HEK293 (cell line): ENCODE data around the gene PPT2.
A peak's percentile ranks its signal among the peaks of the same experiment; 100 is the strongest.

Experiments
- GLI2 ChIP-seq: fragments of 450-650 bp; formaldehyde crosslinking; IDR thresholded peaks from 2 replicates; pipeline ENCODE4; 2017; ENCODE audit warnings: missing biosample characterization, missing genetic modification characterization, low read depth, borderline replicate concordance
- KLF1 ChIP-seq: fragments of 450-650 bp; formaldehyde crosslinking; IDR thresholded peaks from 2 replicates; pipeline ENCODE4 v1.5.1; 2016; ENCODE audit warnings: missing biosample characterization, missing genetic modification characterization
- PRDM1 ChIP-seq: fragments of 450-650 bp; formaldehyde crosslinking; IDR thresholded peaks from 2 replicates; pipeline ENCODE4; 2016; ENCODE audit warnings: missing biosample characterization, missing genetic modification characterization
- REPIN1 ChIP-seq: fragments of 450-650 bp; formaldehyde crosslinking; IDR thresholded peaks from 2 replicates; pipeline ENCODE4 v1.5.1; 2017; ENCODE audit warnings: missing biosample characterization, missing genetic modification characterization, low read depth
- SCRT2 ChIP-seq: fragments of 450-650 bp; formaldehyde crosslinking; IDR thresholded peaks from 2 replicates; pipeline ENCODE4 v1.5.1; 2016; ENCODE audit warnings: missing biosample characterization, missing genetic modification characterization
- SP2 ChIP-seq: fragments of 450-650 bp; formaldehyde crosslinking; IDR thresholded peaks from 2 replicates; pipeline ENCODE4 v1.5.1; 2016; ENCODE audit warnings: missing biosample characterization, missing genetic modification characterization
- ZBTB1 ChIP-seq: fragments of 450-650 bp; formaldehyde crosslinking; IDR thresholded peaks from 2 replicates; pipeline ENCODE4 v1.5.1; 2016; ENCODE audit warnings: missing biosample characterization, missing genetic modification characterization
- ZBTB48 ChIP-seq: fragments of 450-650 bp; formaldehyde crosslinking; IDR thresholded peaks from 2 replicates; pipeline ENCODE4 v1.5.1; 2016; ENCODE audit warnings: missing biosample characterization, missing genetic modification characterization
- ZBTB7A ChIP-seq: fragments of 450-650 bp; formaldehyde crosslinking; IDR thresholded peaks from 2 replicates; pipeline ENCODE4 v1.5.1; 2016; ENCODE audit warnings: low read depth, missing biosample characterization, missing genetic modification characterization
- ZFHX2 ChIP-seq: fragments of 450-650 bp; formaldehyde crosslinking; conservative IDR thresholded peaks from 2 replicates; pipeline ENCODE4 v1.5.1; 2016; ENCODE audit warnings: missing biosample characterization, missing genetic modification characterization
- ZFP3 ChIP-seq: fragments of 450-650 bp; formaldehyde crosslinking; IDR thresholded peaks from 2 replicates; pipeline ENCODE4 v1.5.1; 2016; ENCODE audit warnings: low read depth, missing biosample characterization, missing genetic modification characterization
- ZFP37 ChIP-seq: fragments of 450-650 bp; formaldehyde crosslinking; IDR thresholded peaks from 2 replicates; pipeline ENCODE4 v1.5.1; 2016; ENCODE audit warnings: missing biosample characterization, missing genetic modification characterization
- ZFP69B ChIP-seq: fragments of 450-650 bp; formaldehyde crosslinking; IDR thresholded peaks from 2 replicates; pipeline ENCODE4 v1.5.1; 2016; ENCODE audit warnings: missing biosample characterization, missing genetic modification characterization
- ZNF133 ChIP-seq: fragments of 450-650 bp; formaldehyde crosslinking; IDR thresholded peaks from 2 replicates; pipeline ENCODE4 v1.5.1; 2016; ENCODE audit warnings: missing biosample characterization, missing genetic modification characterization
- ZNF169 ChIP-seq: fragments of 450-650 bp; formaldehyde crosslinking; IDR thresholded peaks from 2 replicates; pipeline ENCODE4 v1.5.1; 2016; ENCODE audit warnings: missing biosample characterization, missing genetic modification characterization
- ZNF174 ChIP-seq: fragments of 450-650 bp; formaldehyde crosslinking; IDR thresholded peaks from 2 replicates; pipeline ENCODE4 v1.5.0; 2017; ENCODE audit warnings: missing biosample characterization, mild to moderate bottlenecking, missing genetic modification characterization
- ZNF223 ChIP-seq: fragments of 450-650 bp; formaldehyde crosslinking; IDR thresholded peaks from 2 replicates; pipeline ENCODE4 v1.5.1; 2016; ENCODE audit warnings: missing biosample characterization, missing genetic modification characterization
- ZNF23 ChIP-seq: fragments of 450-650 bp; formaldehyde crosslinking; IDR thresholded peaks from 2 replicates; pipeline ENCODE4 v1.5.1; 2016; ENCODE audit warnings: missing biosample characterization, missing genetic modification characterization, borderline replicate concordance
- ZNF350 ChIP-seq: fragments of 450-650 bp; formaldehyde crosslinking; IDR thresholded peaks from 2 replicates; pipeline ENCODE4 v1.5.0; 2017; ENCODE audit warnings: missing biosample characterization, mild to moderate bottlenecking, missing genetic modification characterization
- ZNF416 ChIP-seq: fragments of 450-650 bp; formaldehyde crosslinking; IDR thresholded peaks from 2 replicates; pipeline ENCODE4 v1.5.1; 2016; ENCODE audit warnings: missing biosample characterization, missing genetic modification characterization
- ZNF501 ChIP-seq: fragments of 450-650 bp; formaldehyde crosslinking; IDR thresholded peaks from 2 replicates; pipeline ENCODE4 v1.5.1; 2016; ENCODE audit warnings: missing biosample characterization, missing genetic modification characterization
- ZNF549 ChIP-seq: fragments of 450-650 bp; IDR thresholded peaks from 2 replicates; pipeline ENCODE4 v1.5.1; 2018; ENCODE audit warnings: missing biosample characterization, missing genetic modification characterization, mild to moderate bottlenecking, inconsistent platforms, moderate library complexity
- ZNF600 ChIP-seq: fragments of 450-650 bp; formaldehyde crosslinking; IDR thresholded peaks from 2 replicates; pipeline ENCODE4 v1.5.1; 2016; ENCODE audit warnings: missing biosample characterization, missing genetic modification characterization
- ZNF660 ChIP-seq: fragments of 450-650 bp; IDR thresholded peaks from 2 replicates; pipeline ENCODE4 v1.5.1; 2018; ENCODE audit warnings: missing biosample characterization, mild to moderate bottlenecking, missing genetic modification characterization
- TF ChIP-seq, protein P1 (sequence below): fragments of 450-650 bp; formaldehyde crosslinking; IDR thresholded peaks from 2 replicates; pipeline ENCODE4 v1.5.1; 2016; ENCODE audit warnings: missing biosample characterization, missing genetic modification characterization
- TF ChIP-seq, protein P2 (sequence below): fragments of 450-650 bp; formaldehyde crosslinking; IDR thresholded peaks from 2 replicates; pipeline ENCODE4 v1.5.1; 2016; ENCODE audit warnings: missing biosample characterization, missing genetic modification characterization
- TF ChIP-seq, protein P3 (sequence below): fragments of 450-650 bp; IDR thresholded peaks from 2 replicates; pipeline ENCODE4 v1.5.1; 2018; ENCODE audit warnings: missing biosample characterization, mild to moderate bottlenecking, missing genetic modification characterization
- TF ChIP-seq, protein P4 (sequence below): fragments of 450-650 bp; formaldehyde crosslinking; IDR thresholded peaks from 2 replicates; pipeline ENCODE4 v1.5.1; 2016; ENCODE audit warnings: missing biosample characterization, missing genetic modification characterization
- TF ChIP-seq, protein P5 (sequence below): sonication (generic); formaldehyde crosslinking; IDR thresholded peaks from 2 replicates; pipeline ENCODE4 v1.8.1; 2022; ENCODE audit warnings: mild to moderate bottlenecking, moderate library complexity, missing genetic modification reagents
- TF ChIP-seq, protein P6 (sequence below): fragments of 450-650 bp; formaldehyde crosslinking; IDR thresholded peaks from 2 replicates; pipeline ENCODE4 v1.5.1; 2016; ENCODE audit warnings: missing biosample characterization, missing genetic modification characterization
- TF ChIP-seq, protein P7 (sequence below): fragments of 450-650 bp; formaldehyde crosslinking; IDR thresholded peaks from 2 replicates; pipeline ENCODE4 v1.5.1; 2016; ENCODE audit warnings: missing biosample characterization, missing genetic modification characterization

PPT2 gene

DNA sequence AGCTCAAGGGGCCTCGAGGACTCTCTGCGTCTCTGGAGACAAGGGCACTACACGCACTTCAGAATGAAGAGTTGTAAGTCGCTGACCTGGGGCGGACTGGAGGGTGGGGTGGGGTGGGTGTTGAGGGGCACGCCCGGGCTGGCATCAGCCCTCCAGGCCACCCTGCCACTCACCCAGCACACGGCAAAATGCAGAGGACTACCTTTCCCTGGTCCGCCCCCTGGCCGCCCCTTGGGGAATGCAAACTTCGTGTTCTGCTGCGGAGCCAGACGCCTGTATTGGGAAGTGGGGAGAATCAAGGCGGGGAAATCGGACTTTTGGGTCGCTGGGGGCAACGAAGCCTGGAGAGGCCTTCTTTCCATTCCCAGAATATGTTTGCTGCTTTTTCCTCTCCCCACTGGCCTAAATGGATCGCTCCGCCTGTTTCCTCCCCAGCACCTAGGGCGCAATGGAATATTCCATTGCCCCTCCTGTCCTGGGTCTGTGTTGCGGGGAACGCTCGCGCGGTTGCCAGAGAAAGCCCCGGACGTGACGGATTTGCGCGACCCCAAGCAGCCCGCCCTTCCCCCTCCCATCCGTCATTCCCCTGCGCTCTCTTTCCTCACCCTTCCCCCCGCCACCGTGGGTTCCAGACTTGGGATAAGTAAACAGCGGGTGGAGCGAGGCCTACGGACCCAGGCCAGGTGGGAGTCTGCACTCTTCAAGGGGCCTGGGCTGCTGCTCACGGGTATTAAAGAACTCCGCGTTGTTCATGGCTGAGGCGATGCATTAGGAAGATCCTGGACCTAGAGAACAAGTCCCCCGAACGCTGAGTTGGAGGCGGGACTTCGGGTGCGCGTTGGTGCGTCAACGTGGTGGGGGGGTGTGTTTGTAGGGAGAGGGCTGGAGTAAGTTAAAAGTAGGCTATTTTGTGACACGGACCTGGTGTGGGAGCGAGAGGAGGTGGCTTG, at the start of gene PPT2 (continued):
- TF ChIP-seq, protein P1, sequence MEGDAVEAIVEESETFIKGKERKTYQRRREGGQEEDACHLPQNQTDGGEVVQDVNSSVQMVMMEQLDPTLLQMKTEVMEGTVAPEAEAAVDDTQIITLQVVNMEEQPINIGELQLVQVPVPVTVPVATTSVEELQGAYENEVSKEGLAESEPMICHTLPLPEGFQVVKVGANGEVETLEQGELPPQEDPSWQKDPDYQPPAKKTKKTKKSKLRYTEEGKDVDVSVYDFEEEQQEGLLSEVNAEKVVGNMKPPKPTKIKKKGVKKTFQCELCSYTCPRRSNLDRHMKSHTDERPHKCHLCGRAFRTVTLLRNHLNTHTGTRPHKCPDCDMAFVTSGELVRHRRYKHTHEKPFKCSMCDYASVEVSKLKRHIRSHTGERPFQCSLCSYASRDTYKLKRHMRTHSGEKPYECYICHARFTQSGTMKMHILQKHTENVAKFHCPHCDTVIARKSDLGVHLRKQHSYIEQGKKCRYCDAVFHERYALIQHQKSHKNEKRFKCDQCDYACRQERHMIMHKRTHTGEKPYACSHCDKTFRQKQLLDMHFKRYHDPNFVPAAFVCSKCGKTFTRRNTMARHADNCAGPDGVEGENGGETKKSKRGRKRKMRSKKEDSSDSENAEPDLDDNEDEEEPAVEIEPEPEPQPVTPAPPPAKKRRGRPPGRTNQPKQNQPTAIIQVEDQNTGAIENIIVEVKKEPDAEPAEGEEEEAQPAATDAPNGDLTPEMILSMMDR (tag by site-specific recombination) = 0 out of 2 replicates have a peak, but pooled peaks have one; percentile 37
- TF ChIP-seq, protein P2, sequence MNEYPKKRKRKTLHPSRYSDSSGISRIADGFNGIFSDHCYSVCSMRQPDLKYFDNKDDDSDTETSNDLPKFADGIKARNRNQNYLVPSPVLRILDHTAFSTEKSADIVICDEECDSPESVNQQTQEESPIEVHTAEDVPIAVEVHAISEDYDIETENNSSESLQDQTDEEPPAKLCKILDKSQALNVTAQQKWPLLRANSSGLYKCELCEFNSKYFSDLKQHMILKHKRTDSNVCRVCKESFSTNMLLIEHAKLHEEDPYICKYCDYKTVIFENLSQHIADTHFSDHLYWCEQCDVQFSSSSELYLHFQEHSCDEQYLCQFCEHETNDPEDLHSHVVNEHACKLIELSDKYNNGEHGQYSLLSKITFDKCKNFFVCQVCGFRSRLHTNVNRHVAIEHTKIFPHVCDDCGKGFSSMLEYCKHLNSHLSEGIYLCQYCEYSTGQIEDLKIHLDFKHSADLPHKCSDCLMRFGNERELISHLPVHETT (tag by site-specific recombination) = no peak
- TF ChIP-seq, protein P3, sequence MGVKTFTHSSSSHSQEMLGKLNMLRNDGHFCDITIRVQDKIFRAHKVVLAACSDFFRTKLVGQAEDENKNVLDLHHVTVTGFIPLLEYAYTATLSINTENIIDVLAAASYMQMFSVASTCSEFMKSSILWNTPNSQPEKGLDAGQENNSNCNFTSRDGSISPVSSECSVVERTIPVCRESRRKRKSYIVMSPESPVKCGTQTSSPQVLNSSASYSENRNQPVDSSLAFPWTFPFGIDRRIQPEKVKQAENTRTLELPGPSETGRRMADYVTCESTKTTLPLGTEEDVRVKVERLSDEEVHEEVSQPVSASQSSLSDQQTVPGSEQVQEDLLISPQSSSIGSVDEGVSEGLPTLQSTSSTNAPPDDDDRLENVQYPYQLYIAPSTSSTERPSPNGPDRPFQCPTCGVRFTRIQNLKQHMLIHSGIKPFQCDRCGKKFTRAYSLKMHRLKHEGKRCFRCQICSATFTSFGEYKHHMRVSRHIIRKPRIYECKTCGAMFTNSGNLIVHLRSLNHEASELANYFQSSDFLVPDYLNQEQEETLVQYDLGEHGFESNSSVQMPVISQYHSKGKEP (tag by site-specific recombination) = no peak
- no peak for TF ChIP-seq ZFP37
- peak; percentile 77 for TF ChIP-seq SP2
- TF ChIP-seq, protein P4, sequence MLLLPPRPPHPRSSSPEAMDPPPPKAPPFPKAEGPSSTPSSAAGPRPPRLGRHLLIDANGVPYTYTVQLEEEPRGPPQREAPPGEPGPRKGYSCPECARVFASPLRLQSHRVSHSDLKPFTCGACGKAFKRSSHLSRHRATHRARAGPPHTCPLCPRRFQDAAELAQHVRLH (tag by site-specific recombination) = peak; percentile 34; the same call in 1 of the 2 replicates
- no peak for TF ChIP-seq ZNF23 (tag by site-specific recombination)
- TF ChIP-seq ZNF549 (tag by site-specific recombination) = no peak
- peak; percentile 46; the same call in 1 of the 2 replicates for TF ChIP-seq ZBTB7A (tag by site-specific recombination)
- no peak for TF ChIP-seq ZBTB1
- peak; percentile 41; the same call in 1 of the 2 replicates for TF ChIP-seq ZNF660 (tag by site-specific recombination)
- peak; percentile 82 for TF ChIP-seq ZFHX2 (tag by site-specific recombination)
- TF ChIP-seq ZNF169 (tag by site-specific recombination) = no peak
- no peak for TF ChIP-seq ZNF133
- TF ChIP-seq REPIN1 (tag by site-specific recombination) = 0 out of 2 replicates have a peak, but pooled peaks have one; percentile 18
- peak; percentile 19; the same call in 1 of the 2 replicates for TF ChIP-seq ZBTB48 (tag by site-specific recombination)
- no peak for TF ChIP-seq SCRT2 (tag by site-specific recombination)
- peak; percentile 39; the same call in 1 of the 2 replicates for TF ChIP-seq PRDM1 (tag by site-specific recombination)
- peak; percentile 96 for TF ChIP-seq KLF1
- TF ChIP-seq GLI2 = no peak
- TF ChIP-seq ZNF501 (tag by site-specific recombination) = peak; percentile 74; the same call in 1 of the 2 replicates
- TF ChIP-seq ZNF350 (tag by site-specific recombination) = no peak
- TF ChIP-seq ZNF600 = peak; percentile 72
- TF ChIP-seq, protein P5, sequence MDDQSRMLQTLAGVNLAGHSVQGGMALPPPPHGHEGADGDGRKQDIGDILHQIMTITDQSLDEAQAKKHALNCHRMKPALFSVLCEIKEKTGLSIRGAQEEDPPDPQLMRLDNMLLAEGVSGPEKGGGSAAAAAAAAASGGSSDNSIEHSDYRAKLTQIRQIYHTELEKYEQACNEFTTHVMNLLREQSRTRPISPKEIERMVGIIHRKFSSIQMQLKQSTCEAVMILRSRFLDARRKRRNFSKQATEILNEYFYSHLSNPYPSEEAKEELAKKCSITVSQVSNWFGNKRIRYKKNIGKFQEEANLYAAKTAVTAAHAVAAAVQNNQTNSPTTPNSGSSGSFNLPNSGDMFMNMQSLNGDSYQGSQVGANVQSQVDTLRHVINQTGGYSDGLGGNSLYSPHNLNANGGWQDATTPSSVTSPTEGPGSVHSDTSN = no peak
- no peak for TF ChIP-seq ZNF416 (tag by site-specific recombination)
- no peak; the same call in none of the 2 replicates for TF ChIP-seq ZFP69B (tag by site-specific recombination)
- TF ChIP-seq, protein P6, sequence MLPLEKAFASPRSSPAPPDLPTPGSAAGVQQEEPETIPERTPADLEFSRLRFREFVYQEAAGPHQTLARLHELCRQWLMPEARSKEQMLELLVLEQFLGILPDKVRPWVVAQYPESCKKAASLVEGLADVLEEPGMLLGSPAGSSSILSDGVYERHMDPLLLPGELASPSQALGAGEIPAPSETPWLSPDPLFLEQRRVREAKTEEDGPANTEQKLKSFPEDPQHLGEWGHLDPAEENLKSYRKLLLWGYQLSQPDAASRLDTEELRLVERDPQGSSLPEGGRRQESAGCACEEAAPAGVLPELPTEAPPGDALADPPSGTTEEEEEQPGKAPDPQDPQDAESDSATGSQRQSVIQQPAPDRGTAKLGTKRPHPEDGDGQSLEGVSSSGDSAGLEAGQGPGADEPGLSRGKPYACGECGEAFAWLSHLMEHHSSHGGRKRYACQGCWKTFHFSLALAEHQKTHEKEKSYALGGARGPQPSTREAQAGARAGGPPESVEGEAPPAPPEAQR = no peak
- no peak for TF ChIP-seq ZNF174
- no peak for TF ChIP-seq ZNF223 (tag by site-specific recombination)
- TF ChIP-seq, protein P7, sequence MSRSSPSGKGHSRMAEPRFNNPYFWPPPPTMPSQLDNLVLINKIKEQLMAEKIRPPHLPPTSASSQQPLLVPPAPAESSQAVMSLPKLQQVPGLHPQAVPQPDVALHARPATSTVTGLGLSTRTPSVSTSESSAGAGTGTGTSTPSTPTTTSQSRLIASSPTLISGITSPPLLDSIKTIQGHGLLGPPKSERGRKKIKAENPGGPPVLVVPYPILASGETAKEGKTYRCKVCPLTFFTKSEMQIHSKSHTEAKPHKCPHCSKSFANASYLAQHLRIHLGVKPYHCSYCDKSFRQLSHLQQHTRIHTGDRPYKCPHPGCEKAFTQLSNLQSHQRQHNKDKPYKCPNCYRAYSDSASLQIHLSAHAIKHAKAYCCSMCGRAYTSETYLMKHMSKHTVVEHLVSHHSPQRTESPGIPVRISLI (tag by site-specific recombination) = no peak
- TF ChIP-seq ZFP3 = no peak
